BJ (cell line): ENCODE measurements around the gene NRN1. TPM values are rescaled to one million over a fixed set of nuclear protein-coding genes. Genes with fewer than 3 reads are reported as not detected.

Experiments used
- CTCF ChIA-PET: fragments of 350-600 bp; formaldehyde crosslinking; extraction: SDS; loops from one replicate; lab custom pipeline; 2021; ENCODE audit warnings: antibody characterized with exemption, inconsistent platforms; lab: Yijun Ruan, JAX
- POLR2A ChIA-PET: fragments of 300-600 bp; sonication (Branson Sonifier 250); formaldehyde crosslinking; extraction: SDS; loops from one replicate; lab custom pipeline; 2021; ENCODE audit warnings: antibody characterized with exemption; lab: Charles Lee
- DNase-seq: peaks from one replicate; pipeline ENCODE4 v3.0.0-alpha.2; 2011; ENCODE audit warnings: low read depth
- H3K27me3 ChIP-seq: 2 replicates; pipeline ENCODE4 v1.6.0; 2011; ENCODE audit warnings: low read length; ENCODE audit not compliant: control insufficient read depth, insufficient read depth
- H3K36me3 ChIP-seq: 2 replicates; pipeline ENCODE4 v1.5.1; 2011; ENCODE audit warnings: low read length; ENCODE audit not compliant: control insufficient read depth, insufficient read depth
- H3K4me3 ChIP-seq: 2 replicates; pipeline ENCODE4 v1.5.1; 2011; ENCODE audit warnings: low read depth, mild to moderate bottlenecking, control low read depth, low read length
- polyA plus RNA-seq: library from polyadenylated mRNA; depleted of rRNA; stranded (reverse); fragments of >200 nt; gene quantifications from 2 replicates; pipeline ENCODE4 v1.2.3, GENCODE V29; 2011
- TF ChIP-seq, protein P1 (sequence below): IDR thresholded peaks from 2 replicates; pipeline ENCODE4 v1.5.1; 2011; ENCODE audit warnings: low read depth, mild to moderate bottlenecking, control low read depth, inconsistent platforms, low read length, moderate library complexity; ENCODE audit not compliant: insufficient read depth

The NRN1 gene
- polyA plus RNA-seq, 1 experiment = 1.1 TPM

- Histone ChIP-seq H3K4me3 (no peak overlapping the region), H3K27me3 (peaks cover 61% of the 10 kb centered on the region), H3K36me3 (no peaks in the 10 kb centered on the region)
- TF ChIP-seq, protein P1, sequence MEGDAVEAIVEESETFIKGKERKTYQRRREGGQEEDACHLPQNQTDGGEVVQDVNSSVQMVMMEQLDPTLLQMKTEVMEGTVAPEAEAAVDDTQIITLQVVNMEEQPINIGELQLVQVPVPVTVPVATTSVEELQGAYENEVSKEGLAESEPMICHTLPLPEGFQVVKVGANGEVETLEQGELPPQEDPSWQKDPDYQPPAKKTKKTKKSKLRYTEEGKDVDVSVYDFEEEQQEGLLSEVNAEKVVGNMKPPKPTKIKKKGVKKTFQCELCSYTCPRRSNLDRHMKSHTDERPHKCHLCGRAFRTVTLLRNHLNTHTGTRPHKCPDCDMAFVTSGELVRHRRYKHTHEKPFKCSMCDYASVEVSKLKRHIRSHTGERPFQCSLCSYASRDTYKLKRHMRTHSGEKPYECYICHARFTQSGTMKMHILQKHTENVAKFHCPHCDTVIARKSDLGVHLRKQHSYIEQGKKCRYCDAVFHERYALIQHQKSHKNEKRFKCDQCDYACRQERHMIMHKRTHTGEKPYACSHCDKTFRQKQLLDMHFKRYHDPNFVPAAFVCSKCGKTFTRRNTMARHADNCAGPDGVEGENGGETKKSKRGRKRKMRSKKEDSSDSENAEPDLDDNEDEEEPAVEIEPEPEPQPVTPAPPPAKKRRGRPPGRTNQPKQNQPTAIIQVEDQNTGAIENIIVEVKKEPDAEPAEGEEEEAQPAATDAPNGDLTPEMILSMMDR = no peak
- no peak for DNase-seq
- ChIA-PET CTCF (no interaction called here), POLR2A (no interaction called here)
Observed at GRCh38 chr6:6002005-6002847, 4.5 kb downstream of the NRN1 start.

GRCh38 chr6:6001443-6001842 lies 5.3 kb downstream of the NRN1 start:
- no peaks in the 10 kb centered on the region for H3K36me3 ChIP-seq
- H3K27me3 ChIP-seq = peaks cover 54% of the 10 kb centered on the region
- POLR2A ChIA-PET = no interaction called here
- CTCF ChIA-PET = no interaction called here
- no peak for DNase-seq
- no peak overlapping the region for H3K4me3 ChIP-seq
- TF ChIP-seq, protein P1 = no peak

DNA sequence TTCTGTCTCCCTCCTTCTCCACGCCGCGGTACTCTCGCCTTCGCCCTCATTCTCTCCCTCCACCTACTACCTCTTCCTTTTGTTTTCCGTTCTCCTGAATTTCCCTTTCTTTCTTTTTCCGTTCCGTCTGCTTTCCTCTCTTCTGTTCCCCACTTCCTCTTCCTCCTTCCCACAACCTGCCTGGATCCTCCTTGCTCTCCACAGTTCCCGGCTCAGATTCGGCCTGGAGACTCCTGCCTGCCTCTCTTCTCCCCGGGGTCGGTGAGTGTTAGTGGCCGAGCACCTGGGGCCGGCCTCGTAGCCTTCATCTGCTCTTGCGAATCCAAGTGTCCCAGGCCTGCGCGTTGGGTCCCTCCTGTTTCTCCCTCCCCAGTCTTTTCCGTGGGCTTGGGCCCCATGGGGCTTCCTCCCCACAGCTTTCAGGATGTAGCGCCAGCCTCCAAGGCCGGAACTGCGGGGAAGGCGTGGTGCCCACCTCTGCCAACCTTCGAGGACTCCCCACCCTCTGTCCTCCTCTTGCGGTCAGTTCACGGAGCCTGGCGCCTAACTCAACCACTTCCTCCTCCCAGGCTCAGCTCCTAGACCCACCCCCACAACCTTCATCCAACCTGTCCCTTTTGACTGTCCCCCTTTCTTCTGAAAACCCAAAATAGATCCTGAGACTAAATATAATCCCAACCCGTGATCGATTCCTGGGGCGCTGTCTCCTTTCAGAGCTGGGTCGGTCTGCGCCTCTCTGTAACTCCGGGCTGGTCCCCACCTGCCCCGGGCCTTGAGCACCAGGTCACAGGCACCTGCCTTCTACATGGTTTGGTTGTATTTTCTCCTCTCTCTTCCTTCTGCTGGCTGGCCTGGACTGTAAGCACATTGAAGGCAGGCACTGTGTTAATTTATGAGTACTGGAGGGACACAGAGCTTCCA lies 6.8 kb downstream of the NRN1 start:
- DNase-seq = no peak
- H3K27me3 ChIP-seq = peaks cover 48% of the 10 kb centered on the region
- POLR2A ChIA-PET = no interaction called here
- TF ChIP-seq, protein P1 = no peak
- no peak overlapping the region for H3K4me3 ChIP-seq
- H3K36me3 ChIP-seq = no peaks in the 10 kb centered on the region
- CTCF ChIA-PET = no interaction called here

GRCh38 chr6:5998711-5999687 lies 7.7 kb downstream of the NRN1 start:
- ChIA-PET CTCF (interaction anchor here (0.6 to 1.3 kb wide), 2 partner anchors 99 to 528 kb away, joined by 3 to 5 read pairs; no protein-coding TSS in a partner anchor), POLR2A (no interaction called here)
- no peak for DNase-seq
- TF ChIP-seq, protein P1 = no peak
- Histone ChIP-seq H3K4me3 (no peak overlapping the region), H3K27me3 (peaks cover 42% of the 10 kb centered on the region), H3K36me3 (no peaks in the 10 kb centered on the region)
